Measurements from ENCODE around the gene SNN.

- TF ChIP-seq CTCF (conservative IDR thresholded peaks at IDR 0.05; ENCODE audit: low read length) (no peak), EZH2phosphoT487 (IDR thresholded peaks at IDR 0.05; ENCODE audit: borderline replicate concordance) (no peak)
Measured at GRCh38 chr16:11621920-11622651, 46.2 kb upstream of the SNN start.
